Upper lobe of left lung (tissue), 4 donors: Measurements from ENCODE around the gene NUDT4B.
"Not testable (repeated sequence)": the region's sequence is repeated elsewhere in the genome, so short reads cannot be mapped to it uniquely, and the experiment has no call there.

Source experiments
- EP300 ChIP-seq, 4 donors: sonication (generic); formaldehyde crosslinking; IDR thresholded peaks; one replicate each; pipeline ENCODE4 v1.5.1; 2017; ENCODE audit warnings: antibody characterized with exemption in 4 of 4, control low read depth in 2 of 4
- POLR2A ChIP-seq, 4 donors: fragments of 450-650 bp; IDR thresholded peaks; one replicate each; pipeline ENCODE4 v1.5.1; 2016 to 2017; ENCODE audit warnings: antibody characterized with exemption in 4 of 4, mild to moderate bottlenecking in 2 of 4

- not testable (repeated sequence) for TF ChIP-seq POLR2A, EP300 (IDR thresholded peaks at IDR 0.05)
Measured at GRCh38 chr1:148777649-148778048, 29.1 kb downstream of the NUDT4B start.
